ENCODE data around the gene CHAT.

CHAT gene

DNA sequence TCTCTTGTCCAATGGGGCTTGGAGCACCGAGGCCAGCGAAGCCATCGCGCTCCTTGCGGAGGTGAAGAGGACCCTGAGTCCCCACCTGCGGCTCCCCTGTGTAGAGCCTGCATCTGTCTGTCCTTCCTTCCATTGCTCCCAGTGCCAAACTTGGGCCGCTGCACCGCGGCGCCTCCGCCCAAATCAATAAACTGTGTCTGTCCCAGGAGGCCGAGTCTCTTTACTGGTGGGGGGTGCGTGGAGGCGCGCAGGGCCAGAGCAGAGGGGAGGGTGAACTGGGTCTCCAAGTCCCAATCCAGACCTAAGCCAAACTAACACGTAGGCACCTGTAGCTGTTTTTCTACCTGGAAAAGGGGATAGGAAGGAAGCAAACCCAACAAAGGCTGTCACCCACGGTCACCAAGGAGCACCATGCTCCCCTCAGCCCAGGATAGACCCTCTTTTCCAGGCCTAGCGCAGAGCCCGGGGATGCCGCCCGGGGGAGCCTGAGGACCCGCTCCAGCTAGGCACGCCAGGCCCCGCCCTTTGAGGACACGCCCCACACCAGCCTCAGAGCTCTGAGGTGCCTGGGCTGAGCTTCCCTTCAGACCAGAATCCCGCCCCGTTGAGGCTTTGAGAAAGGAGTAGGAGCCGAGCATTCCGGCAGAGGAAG, 1.2 kb upstream of the CHAT start:
- no peak for DNase-seq

DNA sequence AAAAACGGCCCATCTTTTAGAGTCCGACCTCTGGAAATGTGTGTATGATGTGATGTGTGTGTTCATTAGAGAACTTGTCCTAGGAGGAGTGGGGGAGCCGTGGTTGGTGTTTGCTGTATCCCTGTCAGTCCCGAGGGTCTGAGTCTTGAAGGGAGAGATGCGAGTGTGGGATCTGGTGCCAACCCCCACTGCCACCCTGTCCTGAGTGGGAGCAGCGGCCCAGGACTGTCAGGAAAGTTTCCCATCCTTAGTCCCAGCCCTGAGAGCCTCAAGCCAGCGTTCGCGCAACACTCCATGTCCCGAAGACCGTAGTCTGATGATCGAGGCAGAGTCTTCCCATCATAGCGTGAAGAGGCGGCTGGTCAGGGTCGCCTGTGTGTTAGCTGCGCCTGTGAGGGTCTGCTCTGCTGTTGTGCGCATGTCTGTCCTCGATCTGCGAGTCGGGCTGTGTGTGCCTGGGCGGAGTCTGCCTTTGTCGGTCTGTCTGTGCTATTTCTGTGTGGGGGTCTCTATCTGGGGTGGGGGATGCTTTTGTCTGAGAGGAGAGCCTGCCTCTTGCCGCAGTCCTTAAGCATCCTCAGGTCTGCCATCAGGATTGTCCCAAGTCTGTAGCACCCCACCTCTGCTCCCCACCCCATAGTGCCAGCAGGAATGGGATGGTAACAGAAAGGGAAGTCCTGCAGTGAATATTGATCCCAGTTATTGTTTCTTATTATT, 514 bp upstream of the CHAT start:
- DNase-seq: no peak

GRCh38 chr10:49614242-49615198, 683 bp downstream of the CHAT start:
- no peak for DNase-seq

- no peak for DNase-seq
Observed at GRCh38 chr10:49615213-49615612, 1.4 kb downstream of the CHAT start.

DNA sequence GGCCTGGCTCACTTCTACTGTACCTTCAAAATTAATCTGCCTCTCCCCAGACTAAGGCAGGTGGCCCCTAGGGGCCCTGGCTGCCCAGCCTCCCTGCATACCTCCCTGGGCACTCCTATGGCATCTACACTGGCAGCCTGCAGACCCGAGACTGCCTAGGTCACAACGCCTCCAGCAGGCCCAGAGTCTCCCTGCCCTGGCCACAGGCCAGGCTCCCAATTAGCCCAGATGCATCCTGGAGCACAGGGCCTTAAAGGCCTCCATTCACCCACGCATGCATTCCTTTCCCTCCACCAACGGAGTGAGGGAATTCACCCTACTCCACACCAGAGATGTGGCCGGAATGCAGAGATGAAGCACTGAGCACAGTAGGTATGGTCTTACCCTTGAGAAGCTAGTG, 1.9 kb downstream of the CHAT start:
- no peak for DNase-seq

DNA sequence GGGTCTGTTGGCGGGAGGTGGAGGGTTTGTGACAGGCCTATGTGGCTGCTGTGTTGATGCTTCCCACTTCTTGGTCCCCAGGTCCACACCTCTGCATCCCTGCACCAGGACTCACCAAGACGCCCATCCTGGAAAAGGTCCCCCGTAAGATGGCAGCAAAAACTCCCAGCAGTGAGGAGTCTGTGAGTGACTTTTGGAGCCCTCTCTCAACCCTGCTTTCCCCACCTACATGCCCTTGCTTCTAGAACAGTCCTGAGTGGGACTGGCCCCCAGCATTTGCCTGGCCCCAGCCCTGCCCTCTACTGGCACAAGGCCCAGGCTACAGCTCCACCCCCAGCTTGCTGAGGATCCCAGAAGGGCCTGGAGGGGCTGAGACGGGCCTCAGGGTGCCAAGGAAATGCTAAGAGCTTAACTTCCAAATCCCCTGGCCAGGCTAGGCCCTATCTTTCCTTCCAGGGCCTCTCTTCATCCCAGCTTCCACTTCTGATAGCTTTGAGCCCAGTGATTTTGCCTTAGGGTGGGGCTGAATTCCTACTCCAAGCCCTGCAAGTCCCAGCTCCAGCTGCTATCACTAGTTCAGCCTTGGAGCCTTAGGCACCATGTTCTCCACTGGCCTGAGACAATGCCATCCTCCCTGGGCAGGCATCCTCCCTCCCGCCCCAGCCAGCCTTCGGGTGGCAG, 2.7 kb downstream of the CHAT start:
- DNase-seq: no peak

GRCh38 chr10:49617121-49618020, 3.5 kb downstream of the CHAT start:
- no peak for DNase-seq

DNA sequence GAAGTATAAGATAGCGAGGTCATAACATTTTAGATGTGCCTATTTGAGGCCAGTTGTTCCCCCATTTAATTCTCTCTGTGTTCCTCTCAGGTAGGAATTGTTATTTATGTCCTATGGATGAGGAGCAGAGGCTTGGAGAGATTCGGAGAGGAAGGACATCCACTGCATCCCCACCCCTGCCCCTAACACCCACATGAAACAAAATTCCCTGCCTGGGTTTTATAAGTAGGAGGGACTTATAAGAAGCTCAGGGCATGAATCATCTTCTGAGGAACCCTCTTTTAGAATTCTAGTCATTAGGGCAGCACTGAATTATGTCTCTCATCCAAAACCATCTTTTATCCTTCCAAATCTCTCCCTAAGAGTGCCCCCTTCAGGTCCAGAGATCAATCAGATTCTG, 5.0 kb downstream of the CHAT start:
- DNase-seq: no peak

- no peak for DNase-seq
Observed at GRCh38 chr10:49619613-49620012, 5.8 kb downstream of the CHAT start.

DNA sequence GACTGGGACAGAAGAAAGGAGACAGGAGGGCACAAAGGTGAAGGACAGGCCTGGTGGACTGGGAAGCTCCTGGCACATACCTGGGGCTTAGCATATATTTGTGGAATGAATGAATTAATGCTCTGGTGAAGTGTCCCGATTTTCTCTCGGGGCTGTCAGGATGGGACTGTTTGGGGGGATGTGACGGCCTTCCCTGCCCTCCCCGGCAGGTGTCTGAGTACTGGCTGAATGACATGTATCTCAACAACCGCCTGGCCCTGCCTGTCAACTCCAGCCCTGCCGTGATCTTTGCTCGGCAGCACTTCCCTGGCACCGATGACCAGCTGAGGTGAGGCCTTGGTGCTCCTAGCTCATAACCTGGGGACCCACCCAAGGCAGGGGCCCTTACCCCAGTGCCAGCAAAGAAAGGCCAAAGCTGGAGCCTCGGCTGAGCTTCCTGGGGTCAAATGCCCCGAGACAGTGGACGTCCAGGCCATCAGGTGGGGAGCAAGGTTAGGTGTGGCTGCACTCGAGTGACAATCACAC, 6.5 kb downstream of the CHAT start:
- no peak for DNase-seq

- DNase-seq: no peak
Observed at GRCh38 chr10:49620841-49621378, 7.1 kb downstream of the CHAT start.

- no peak for DNase-seq
Observed at GRCh38 chr10:49621561-49621960, 7.7 kb downstream of the CHAT start.

- DNase-seq: no peak
Observed at GRCh38 chr10:49622426-49623425, 8.9 kb downstream of the CHAT start.

DNA sequence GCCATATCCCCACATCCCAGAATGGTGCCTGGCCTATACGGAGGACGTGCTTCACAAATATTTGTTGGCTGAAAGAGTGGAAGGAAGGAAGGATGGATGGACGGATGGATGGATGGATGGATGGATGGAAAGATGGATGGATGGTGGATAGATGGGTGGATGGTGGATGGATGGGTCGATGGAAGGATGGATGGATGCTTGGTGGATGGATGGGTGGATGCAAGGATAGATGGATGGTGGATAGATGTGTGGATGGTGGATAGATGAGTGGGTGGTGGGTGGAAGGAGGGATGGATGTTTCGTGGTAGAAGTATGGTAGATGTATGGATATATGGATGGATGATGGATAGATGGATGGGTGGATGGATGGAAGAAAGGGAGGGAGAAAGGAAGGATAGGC, 10.8 kb downstream of the CHAT start:
- DNase-seq: no peak

DNA sequence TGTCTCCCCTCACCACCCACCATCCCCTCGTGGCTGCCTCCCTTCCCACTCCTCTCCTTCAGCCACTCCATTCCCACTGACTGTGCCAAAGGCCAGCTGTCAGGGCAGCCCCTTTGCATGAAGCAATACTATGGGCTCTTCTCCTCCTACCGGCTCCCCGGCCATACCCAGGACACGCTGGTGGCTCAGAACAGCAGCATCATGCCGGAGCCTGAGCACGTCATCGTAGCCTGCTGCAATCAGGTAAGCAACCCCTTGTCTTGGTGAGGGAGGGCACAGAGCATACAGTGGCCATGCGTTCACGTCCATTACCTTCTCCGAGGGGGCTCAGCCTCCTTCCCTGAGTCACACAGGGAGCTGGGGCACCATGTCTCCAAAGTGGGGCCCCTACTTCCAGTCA, 11.6 kb downstream of the CHAT start:
- DNase-seq: no peak

GRCh38 chr10:49627038-49627437, 13.2 kb downstream of the CHAT start:
- DNase-seq: no peak

- no peak for DNase-seq
Observed at GRCh38 chr10:49627644-49628247, 13.9 kb downstream of the CHAT start.

DNA sequence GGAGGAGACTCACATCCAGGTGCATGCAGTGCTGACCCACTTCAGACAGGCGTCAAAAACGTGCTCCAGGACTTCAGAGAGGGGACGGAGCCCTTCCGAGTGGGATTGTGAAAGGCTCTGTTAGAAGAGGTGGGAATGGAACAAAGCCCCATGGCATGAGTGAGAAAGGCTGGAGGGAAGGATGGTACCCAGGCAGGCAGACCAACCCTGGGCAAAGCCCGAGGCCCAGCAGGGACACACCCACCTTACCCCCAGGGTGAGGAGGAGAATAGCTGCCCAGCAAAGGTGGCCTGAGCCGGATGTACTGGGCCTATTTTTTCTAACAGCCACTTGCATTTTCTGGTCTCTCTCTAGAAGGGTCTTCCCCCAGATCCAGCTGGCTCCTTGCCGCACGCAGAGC, 14.8 kb downstream of the CHAT start:
- DNase-seq: no peak

DNA sequence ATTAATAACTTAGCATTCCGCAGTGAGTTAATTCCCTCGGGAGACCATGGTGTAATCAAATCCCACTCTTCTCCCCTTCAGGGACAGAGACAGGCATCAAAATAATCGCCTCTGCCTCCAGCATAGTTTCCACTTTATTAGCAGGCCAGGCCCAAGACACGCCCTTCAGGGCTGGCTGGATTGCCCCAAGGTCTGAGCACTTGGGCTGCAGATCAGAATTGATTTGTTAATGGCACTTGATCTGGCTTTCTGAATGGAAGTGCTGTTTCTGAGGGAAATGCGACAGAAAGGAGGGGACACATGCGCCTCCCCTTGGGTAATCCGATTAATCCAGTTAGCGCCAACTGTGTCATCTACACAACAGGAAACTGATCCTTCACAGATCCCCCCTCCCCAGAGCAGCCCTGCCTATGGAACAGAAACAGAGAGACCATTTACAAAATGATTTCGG, 15.6 kb downstream of the CHAT start:
- no peak for DNase-seq

DNA sequence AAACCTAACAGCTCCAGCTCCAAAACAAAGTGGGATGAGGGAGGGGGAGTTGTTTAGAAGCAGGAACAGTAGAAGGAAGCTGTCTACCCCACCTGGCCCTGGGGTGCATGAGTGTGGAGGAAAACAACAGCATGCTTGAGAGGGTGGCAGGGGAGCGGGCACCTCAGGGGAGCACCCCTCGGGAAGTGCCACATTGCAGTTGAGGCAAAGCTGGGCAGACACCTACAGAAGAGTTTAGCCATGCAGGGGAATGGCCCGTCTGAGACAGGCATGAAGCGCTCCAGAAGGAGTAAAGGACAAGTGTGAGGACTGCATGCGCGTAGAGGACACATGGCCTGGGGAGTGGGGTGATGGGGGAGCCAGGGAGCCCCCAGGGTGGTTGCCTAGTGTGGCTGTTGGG, 18.1 kb downstream of the CHAT start:
- no peak for DNase-seq
